Esophagus muscularis mucosa (tissue), 3 donors: Measurements from ENCODE around the gene ADGRL4.

ENCODE experiments used
- POLR2A ChIP-seq: fragments of 450-650 bp; IDR thresholded peaks from one replicate; pipeline ENCODE4 v1.6.1; 2017; ENCODE audit warnings: antibody characterized with exemption, moderate library complexity, mild to moderate bottlenecking, low read depth
- TF ChIP-seq, protein P1 (sequence below), 3 experiments: fragments of 200-600 bp in 2 of 3; fragments of 450-650 bp in 1 of 3; sonication (generic) in 2 of 3; IDR thresholded peaks; one replicate each; pipeline ENCODE4 v1.5.1; 2017 to 2019; ENCODE audit warnings: antibody characterized with exemption in 3 of 3, mild to moderate bottlenecking in 2 of 3, moderate library complexity in 1 of 3

DNA sequence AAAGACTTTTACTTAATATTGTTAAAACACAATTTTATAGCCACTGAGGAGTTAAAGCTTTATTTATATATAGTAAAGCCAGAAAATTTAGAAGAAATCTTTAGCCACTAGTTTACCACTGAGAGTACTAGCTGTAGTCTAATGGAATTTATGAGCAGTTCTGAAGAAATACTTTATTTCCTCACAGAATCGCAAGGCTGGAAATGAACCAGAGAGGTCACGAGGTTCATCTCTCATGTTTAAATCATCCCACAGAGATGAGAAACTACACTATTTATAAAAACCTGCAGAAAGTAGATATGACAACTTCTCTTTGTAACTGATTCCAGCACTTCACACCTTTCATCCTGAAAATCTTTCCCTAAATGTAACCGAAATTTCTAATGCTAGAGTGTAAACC, 26.0 kb downstream of the ADGRL4 start:
- TF ChIP-seq, protein P1, sequence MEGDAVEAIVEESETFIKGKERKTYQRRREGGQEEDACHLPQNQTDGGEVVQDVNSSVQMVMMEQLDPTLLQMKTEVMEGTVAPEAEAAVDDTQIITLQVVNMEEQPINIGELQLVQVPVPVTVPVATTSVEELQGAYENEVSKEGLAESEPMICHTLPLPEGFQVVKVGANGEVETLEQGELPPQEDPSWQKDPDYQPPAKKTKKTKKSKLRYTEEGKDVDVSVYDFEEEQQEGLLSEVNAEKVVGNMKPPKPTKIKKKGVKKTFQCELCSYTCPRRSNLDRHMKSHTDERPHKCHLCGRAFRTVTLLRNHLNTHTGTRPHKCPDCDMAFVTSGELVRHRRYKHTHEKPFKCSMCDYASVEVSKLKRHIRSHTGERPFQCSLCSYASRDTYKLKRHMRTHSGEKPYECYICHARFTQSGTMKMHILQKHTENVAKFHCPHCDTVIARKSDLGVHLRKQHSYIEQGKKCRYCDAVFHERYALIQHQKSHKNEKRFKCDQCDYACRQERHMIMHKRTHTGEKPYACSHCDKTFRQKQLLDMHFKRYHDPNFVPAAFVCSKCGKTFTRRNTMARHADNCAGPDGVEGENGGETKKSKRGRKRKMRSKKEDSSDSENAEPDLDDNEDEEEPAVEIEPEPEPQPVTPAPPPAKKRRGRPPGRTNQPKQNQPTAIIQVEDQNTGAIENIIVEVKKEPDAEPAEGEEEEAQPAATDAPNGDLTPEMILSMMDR (IDR thresholded peaks at IDR 0.05): no peak
- TF ChIP-seq POLR2A: no peak
